Cerebellar nuclear complex (tissue), 1 donor: ENCODE measurements around the gene MARK2.

Experiments used
- DNase-seq, 2 experiments: peaks; one replicate each; lab custom pipeline; 2025; lab: John Stamatoyannopoulos, UW

MARK2 gene

GRCh38 chr11:63909591-63910506, 70.9 kb downstream of the MARK2 start:
- DNase-seq: no peak

- no peak for DNase-seq
Observed at GRCh38 chr11:63910675-63911074, 71.8 kb downstream of the MARK2 start.

- no peak for DNase-seq
Observed at GRCh38 chr11:63911440-63911839, 72.5 kb downstream of the MARK2 start.

GRCh38 chr11:63911876-63912275, 73.0 kb downstream of the MARK2 start:
- no peak for DNase-seq

GRCh38 chr11:63912678-63913077, 73.8 kb downstream of the MARK2 start:
- DNase-seq: no peak

GRCh38 chr11:63913866-63914830, 75.2 kb downstream of the MARK2 start:
- DNase-seq: no peak

GRCh38 chr11:63914896-63915691, 76.2 kb downstream of the MARK2 start:
- DNase-seq: no peak

- DNase-seq: no peak
Observed at GRCh38 chr11:63915961-63916836, 77.3 kb downstream of the MARK2 start.

- DNase-seq: no peak
Observed at GRCh38 chr11:63916837-63917691, 78.2 kb downstream of the MARK2 start, which contains the start of gene RCOR2. TSS of gene RCOR2 (minus strand) at chr11:63917164. CDS start at chr11:63916456, 708 bp downstream.

- no peak for DNase-seq
Observed at GRCh38 chr11:63917692-63918506, 79.0 kb downstream of the MARK2 start.

- no peak for DNase-seq
Observed at GRCh38 chr11:63918507-63919191, 79.7 kb downstream of the MARK2 start.

- DNase-seq: no peak
Observed at GRCh38 chr11:63919267-63920125, 80.6 kb downstream of the MARK2 start.

- no peak for DNase-seq
Observed at GRCh38 chr11:63920126-63920938, 81.4 kb downstream of the MARK2 start.

GRCh38 chr11:63920939-63921417, 82.1 kb downstream of the MARK2 start:
- no peak for DNase-seq

- no peak for DNase-seq
Observed at GRCh38 chr11:63922673-63923192, 83.8 kb downstream of the MARK2 start.

GRCh38 chr11:63923319-63923718, 84.4 kb downstream of the MARK2 start:
- no peak for DNase-seq
